PC-9 (cell line): ENCODE results near the gene SIGLEC6. TPM values are rescaled to one million over a fixed set of nuclear protein-coding genes. Genes with fewer than 3 reads are reported as not detected.

Experiments used
- BruUV-seq: library from RNA; stranded (reverse); fragments of 400-500 nt; replicated peaks from 2 replicates; lab custom pipeline; 2021; lab: Mats Ljungman, UMichigan
- CTCF ChIA-PET: fragments of 300-600 bp; sonication (Branson Sonifier 250); formaldehyde crosslinking; loops from one replicate; lab custom pipeline; 2022; ENCODE audit warnings: antibody characterized with exemption; lab: Charles Lee
- POLR2A ChIA-PET: fragments of 300-600 bp; sonication (Branson Sonifier 250); formaldehyde crosslinking; loops from one replicate; lab custom pipeline; 2022; ENCODE audit warnings: antibody characterized with exemption; ENCODE audit not compliant: unreplicated experiment; lab: Charles Lee
- DNase-seq, 2 experiments: peaks; one replicate each; pipeline versions ENCODE4 v3.0.0 to v3.0.0-alpha.2; 2015 to 2022; ENCODE audit warnings: mixed read lengths in 1 of 2
- H2AFZ ChIP-seq: fragments of 200-600 bp; sonication (generic); 2 replicates; pipeline ENCODE4 v1.8.1; 2017; ENCODE audit warnings: antibody characterized with exemption
- H3F3A ChIP-seq: fragments of 200-600 bp; sonication (generic); 2 replicates; pipeline ENCODE4 v1.8.1; 2017; ENCODE audit warnings: antibody characterized with exemption, mild to moderate bottlenecking, low read depth; ENCODE audit not compliant: insufficient read depth
- H3K27ac ChIP-seq: fragments of 200-600 bp; sonication (generic); 2 replicates; pipeline ENCODE4 v1.6.1; 2016; ENCODE audit warnings: mixed run types
- H3K27me3 ChIP-seq: fragments of 200-600 bp; sonication (generic); 2 replicates; pipeline ENCODE4 v1.6.1; 2016; ENCODE audit warnings: low read depth, mixed run types; ENCODE audit not compliant: insufficient read depth
- H3K36me3 ChIP-seq: fragments of 200-600 bp; sonication (generic); 2 replicates; pipeline ENCODE4 v1.6.1; 2016; ENCODE audit warnings: low read depth, mixed run types
- H3K4me1 ChIP-seq: fragments of 200-600 bp; sonication (generic); replicated peaks from 2 replicates; pipeline ENCODE4 v1.6.1; 2016; ENCODE audit warnings: mixed run types; ENCODE audit not compliant: insufficient read depth
- H3K4me2 ChIP-seq: fragments of 200-600 bp; sonication (generic); 2 replicates; pipeline ENCODE4 v1.6.1; 2017; ENCODE audit warnings: mixed run types
- H3K4me3 ChIP-seq: fragments of 200-600 bp; sonication (generic); 2 replicates; pipeline ENCODE4 v1.6.1; 2016; ENCODE audit warnings: mixed run types
- H3K79me2 ChIP-seq: fragments of 200-600 bp; sonication (generic); 2 replicates; pipeline ENCODE4 v1.6.1; 2017; ENCODE audit warnings: low read depth, mixed run types
- H3K9me2 ChIP-seq: fragments of 200-600 bp; sonication (generic); 2 replicates; pipeline ENCODE4 v1.8.1; 2017; ENCODE audit warnings: mild to moderate bottlenecking; ENCODE audit not compliant: insufficient read depth
- H3K9me3 ChIP-seq: fragments of 200-600 bp; sonication (generic); 2 replicates; pipeline ENCODE4 v1.8.1; 2016; ENCODE audit warnings: low read depth; ENCODE audit not compliant: insufficient read depth
- H4K20me1 ChIP-seq: fragments of 200-600 bp; sonication (generic); 2 replicates; pipeline ENCODE4 v1.8.1; 2017; ENCODE audit not compliant: insufficient read depth
- EZH2 ChIP-seq: fragments of 200-600 bp; sonication (generic); IDR thresholded peaks from 2 replicates; pipeline ENCODE4 v1.8.0; 2017; ENCODE audit warnings: antibody characterized with exemption, low read depth
- intact Hi-C: fragments of 100-400 bp; cut with micrococcal nuclease; formaldehyde crosslinking; loops from one replicate; pipeline ENCODE4 v1.10.0; 2022; ENCODE audit not compliant: unreplicated experiment
- total RNA-seq: library from RNA; stranded (reverse); gene quantifications from 2 replicates; pipeline ENCODE4 v1.2.3, GENCODE V29; 2021
- TF ChIP-seq, protein P1 (sequence below): fragments of 200-600 bp; sonication (generic); conservative IDR thresholded peaks from 2 replicates; pipeline ENCODE4 v1.6.1; 2017; ENCODE audit warnings: mixed run types, antibody characterized with exemption, mild to moderate bottlenecking, moderate library complexity

Gene SIGLEC6
- total RNA-seq, 1 experiment from 2014 or later = not detected

DNA sequence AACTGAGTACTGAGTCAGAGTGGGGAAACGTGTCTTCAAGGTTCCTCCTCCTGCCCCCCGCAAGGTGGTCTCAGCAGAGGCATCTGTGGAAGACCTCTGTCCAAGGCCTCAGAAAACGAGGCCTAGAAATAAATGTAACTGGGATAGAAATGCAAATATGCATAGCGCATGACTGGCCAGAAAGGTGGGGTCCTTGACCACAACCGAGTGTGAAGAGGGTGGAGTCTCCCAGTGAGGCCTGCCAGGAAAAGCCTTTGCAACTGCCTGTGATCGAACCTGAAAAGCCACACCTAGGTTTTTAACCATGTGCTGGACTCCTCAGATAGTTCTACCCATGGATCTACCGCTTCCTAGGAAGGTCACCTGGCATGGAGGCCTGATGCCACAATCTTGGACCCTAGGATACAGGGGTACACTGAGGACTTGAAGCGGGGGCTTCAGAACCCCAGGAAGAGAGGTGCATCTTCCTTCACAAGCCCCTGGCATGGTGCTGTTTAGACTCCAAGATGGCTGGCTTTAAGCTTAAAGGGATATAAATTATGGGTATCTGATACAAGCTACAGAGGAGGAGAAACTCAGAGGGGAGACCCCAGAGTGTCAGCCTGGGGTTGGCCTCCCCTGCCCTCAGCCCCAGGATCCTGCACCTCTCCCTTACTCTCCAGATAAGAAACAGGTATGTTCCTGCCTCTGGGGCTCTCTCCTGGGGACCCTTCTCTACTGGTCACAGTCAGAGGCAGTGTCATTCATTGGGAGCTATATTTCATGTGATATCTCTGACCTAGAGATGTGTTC, 18.3 kb upstream of the SIGLEC6 start:
- no peak overlapping the region for H3K27ac ChIP-seq
- BruUV-seq = no TSS peak
- no peaks in the 10 kb centered on the region for H3K4me1 ChIP-seq
- no peaks in the 10 kb centered on the region for H4K20me1 ChIP-seq
- H3K9me3 ChIP-seq = 0 out of 2 replicates have a peak, but pooled peaks cover under 1% of the 10 kb centered on the region
- H3K4me2 ChIP-seq = no peak overlapping the region
- ChIA-PET CTCF (no interaction called here), POLR2A (no interaction called here)
- H3K4me3 ChIP-seq = no peak overlapping the region
- no peaks in the 10 kb centered on the region for H3K79me2 ChIP-seq
- intact Hi-C loops = no loop called here
- H3K9me2 ChIP-seq = no peaks in the 10 kb centered on the region
- DNase-seq = no peak
- no peaks in the 10 kb centered on the region for H3F3A ChIP-seq
- no peak overlapping the region for H2AFZ ChIP-seq
- no peaks in the 10 kb centered on the region for H3K36me3 ChIP-seq
- peaks cover 70% of the 10 kb centered on the region for H3K27me3 ChIP-seq
- TF ChIP-seq, protein P1, sequence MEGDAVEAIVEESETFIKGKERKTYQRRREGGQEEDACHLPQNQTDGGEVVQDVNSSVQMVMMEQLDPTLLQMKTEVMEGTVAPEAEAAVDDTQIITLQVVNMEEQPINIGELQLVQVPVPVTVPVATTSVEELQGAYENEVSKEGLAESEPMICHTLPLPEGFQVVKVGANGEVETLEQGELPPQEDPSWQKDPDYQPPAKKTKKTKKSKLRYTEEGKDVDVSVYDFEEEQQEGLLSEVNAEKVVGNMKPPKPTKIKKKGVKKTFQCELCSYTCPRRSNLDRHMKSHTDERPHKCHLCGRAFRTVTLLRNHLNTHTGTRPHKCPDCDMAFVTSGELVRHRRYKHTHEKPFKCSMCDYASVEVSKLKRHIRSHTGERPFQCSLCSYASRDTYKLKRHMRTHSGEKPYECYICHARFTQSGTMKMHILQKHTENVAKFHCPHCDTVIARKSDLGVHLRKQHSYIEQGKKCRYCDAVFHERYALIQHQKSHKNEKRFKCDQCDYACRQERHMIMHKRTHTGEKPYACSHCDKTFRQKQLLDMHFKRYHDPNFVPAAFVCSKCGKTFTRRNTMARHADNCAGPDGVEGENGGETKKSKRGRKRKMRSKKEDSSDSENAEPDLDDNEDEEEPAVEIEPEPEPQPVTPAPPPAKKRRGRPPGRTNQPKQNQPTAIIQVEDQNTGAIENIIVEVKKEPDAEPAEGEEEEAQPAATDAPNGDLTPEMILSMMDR = no peak
- no peak for TF ChIP-seq EZH2

DNA sequence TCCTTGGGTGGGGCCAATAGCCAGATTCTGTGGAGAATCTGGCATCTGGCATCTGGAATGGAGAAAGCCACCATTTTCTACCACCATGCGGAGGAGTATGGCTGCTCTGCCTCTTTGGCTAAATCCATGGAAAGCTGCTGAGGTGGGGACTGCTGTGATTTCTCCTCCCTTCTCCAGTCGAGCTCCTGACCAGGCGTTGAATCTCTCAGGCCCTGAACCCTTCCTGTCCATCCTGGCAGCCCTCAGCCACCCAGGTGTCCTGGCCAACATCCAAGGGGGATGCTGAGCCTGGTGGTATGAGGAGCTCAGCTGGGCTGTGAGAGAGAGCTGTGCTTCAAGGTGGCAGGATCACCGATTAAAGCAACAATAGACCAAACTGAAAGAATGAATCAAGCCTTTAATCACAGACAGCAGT, 17.4 kb upstream of the SIGLEC6 start:
- Histone ChIP-seq H3K27me3 (peaks cover 78% of the 10 kb centered on the region), H2AFZ (no peak overlapping the region), H3K4me1 (no peaks in the 10 kb centered on the region), H3K4me2 (no peak overlapping the region), H3K79me2 (no peaks in the 10 kb centered on the region), H3K4me3 (no peak overlapping the region), H3F3A (no peaks in the 10 kb centered on the region), H3K27ac (no peak overlapping the region), H3K9me2 (no peaks in the 10 kb centered on the region), H3K9me3 (no peaks in the 10 kb centered on the region), H3K36me3 (no peaks in the 10 kb centered on the region), H4K20me1 (no peaks in the 10 kb centered on the region)
- ChIA-PET CTCF (no interaction called here), POLR2A (no interaction called here)
- no peak for DNase-seq
- intact Hi-C loops = no loop called here
- BruUV-seq = no TSS peak
- TF ChIP-seq, protein P1 = no peak
- TF ChIP-seq EZH2 = no peak

DNA sequence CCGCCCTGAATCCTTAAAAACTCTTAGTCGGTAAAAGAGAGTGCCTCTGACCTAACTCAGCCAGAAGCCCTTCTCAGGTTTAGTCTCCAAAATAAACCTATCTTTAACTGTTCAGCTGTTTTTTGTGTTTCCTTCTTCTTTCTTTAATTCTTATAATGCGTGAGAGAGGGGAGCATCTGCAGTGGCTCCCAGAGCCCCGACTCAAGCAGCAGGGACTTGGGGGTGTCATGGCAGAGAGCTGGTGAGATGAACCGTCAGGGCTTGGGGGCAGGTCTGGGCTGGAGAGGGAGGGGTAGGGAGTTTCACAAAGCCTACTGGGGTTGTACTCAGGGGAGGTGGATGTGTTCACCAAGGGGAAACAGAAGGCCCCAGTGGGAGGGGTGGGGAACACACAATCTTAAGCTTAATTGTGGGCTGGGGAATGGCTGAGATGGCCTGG, 16.8 kb upstream of the SIGLEC6 start:
- H3F3A ChIP-seq = no peaks in the 10 kb centered on the region
- no peak for DNase-seq

More for the DNA sequence above, 16.8 kb upstream of the SIGLEC6 start:
- no peaks in the 10 kb centered on the region for H3K4me1 ChIP-seq
- no peak overlapping the region for H3K4me2 ChIP-seq
- H3K27ac ChIP-seq = no peak overlapping the region
- H3K79me2 ChIP-seq = no peaks in the 10 kb centered on the region
- H3K4me3 ChIP-seq = no peak overlapping the region
- no peaks in the 10 kb centered on the region for H4K20me1 ChIP-seq
- intact Hi-C loops = no loop called here
- BruUV-seq = no TSS peak
- H2AFZ ChIP-seq = no peak overlapping the region
- CTCF ChIA-PET = no interaction called here
- POLR2A ChIA-PET = no interaction called here
- H3K27me3 ChIP-seq = peaks cover 81% of the 10 kb centered on the region
- no peaks in the 10 kb centered on the region for H3K9me2 ChIP-seq
- H3K9me3 ChIP-seq = no peaks in the 10 kb centered on the region
- TF ChIP-seq EZH2 = no peak
- TF ChIP-seq, protein P1 = no peak
- H3K36me3 ChIP-seq = no peaks in the 10 kb centered on the region
